Measurements from ENCODE around the gene KCNH8. TPM values are rescaled to one million over a fixed set of nuclear protein-coding genes. Genes with fewer than 3 reads are reported as not detected.

Gene KCNH8
- polyA plus RNA-seq, 1 donor, result 1.8 TPM

DNA sequence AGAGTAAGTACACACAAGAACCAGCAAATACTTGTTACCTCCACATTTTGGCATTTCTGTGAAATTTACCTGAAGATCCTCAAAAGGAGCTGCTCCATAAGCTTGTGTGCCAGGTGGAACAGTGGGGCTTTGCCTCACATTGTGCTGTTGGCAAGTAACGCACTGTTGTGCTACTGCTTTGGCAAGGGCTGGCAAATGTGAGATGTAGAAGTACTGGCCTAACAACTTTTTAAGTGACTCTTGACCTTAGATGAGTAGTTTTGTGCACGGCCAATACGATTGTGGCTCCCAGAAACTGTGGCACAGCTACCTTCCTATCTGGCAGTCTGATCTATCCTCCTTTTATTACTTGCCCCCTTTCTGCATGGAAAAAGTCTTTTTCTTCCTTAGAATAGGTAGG is 337.0 kb downstream of the KCNH8 start:
- DNase-seq, result no peak

DNA sequence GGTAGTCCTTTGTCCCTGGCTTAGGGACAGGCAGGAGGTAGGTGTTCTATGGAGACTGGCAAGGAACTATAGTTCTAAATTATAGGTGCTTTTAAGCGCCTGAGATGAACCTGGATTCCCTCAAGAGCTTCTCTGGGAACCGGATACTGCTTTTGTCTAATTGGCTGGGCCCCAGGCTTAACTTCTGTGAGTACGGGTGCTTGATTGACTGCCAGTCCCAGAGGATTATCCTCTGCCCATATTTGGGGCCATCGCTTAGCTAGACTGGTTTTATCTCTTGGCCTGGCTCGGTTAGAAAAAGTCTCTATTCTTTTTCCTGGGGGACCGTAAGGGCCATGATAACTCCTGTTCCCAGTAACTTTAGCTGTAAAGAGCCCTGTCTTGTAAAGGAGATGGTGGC is 339.1 kb downstream of the KCNH8 start:
- DNase-seq, result no peak

DNA sequence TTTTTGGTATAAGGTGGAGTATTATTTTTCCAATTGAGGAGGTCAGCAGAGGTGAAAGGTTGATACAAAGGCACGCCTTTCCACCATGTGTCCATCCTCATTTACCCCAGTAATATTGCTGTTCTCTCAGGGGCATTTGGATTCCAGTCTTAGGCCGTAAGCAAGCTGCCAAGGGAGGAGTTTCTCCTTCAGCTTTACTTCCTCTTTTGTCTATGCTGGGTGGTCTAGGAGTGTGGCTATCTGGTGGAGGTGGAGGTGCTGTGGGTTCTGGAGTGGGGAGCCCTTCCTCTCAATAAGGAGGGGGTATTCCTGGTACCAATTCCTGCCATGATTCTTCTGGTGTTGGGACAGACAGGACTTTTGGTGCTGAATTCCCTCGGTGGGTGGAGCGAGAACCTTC is 340.6 kb downstream of the KCNH8 start:
- DNase-seq, result no peak

DNA sequence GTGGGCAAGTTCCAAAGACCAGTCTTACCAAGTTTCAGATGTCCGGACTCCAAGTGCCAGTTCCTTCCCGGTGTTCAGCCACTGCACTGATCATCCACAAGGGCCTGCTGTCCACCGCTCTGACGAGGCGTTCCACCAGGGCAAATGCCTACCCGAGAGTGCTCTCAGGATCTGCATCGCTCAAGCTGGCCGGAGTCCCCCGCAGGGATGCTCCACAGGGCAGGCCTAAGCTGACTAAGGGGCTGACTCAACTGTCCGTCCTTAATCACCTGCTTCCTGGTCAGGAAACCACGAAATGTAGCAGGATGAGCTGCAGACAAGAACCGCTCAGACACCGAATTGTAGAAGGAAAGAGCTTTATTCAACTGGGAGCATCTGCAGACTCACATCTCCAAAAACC is 341.6 kb downstream of the KCNH8 start:
- DNase-seq, result no peak

DNA sequence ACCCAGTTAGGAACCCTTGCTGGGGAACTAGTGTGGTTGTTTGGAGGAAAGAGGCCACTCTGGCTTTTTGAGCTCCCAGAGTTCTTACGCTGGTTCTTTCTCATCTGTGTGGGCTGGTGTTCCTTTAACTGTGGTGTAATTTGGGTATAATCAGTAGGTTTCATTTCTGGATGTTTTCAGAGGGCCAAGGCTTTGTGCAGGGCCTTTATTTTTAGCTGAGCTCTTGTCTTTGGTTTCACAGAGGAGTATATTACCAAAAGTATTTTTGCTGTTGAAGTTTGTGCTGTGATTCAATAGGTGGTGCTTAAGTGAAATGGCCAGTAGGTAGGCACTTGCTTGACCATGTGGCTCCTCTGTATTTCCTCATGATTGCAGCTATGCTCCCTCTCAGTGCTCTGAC is 357.9 kb downstream of the KCNH8 start:
- DNase-seq, result no peak

DNA sequence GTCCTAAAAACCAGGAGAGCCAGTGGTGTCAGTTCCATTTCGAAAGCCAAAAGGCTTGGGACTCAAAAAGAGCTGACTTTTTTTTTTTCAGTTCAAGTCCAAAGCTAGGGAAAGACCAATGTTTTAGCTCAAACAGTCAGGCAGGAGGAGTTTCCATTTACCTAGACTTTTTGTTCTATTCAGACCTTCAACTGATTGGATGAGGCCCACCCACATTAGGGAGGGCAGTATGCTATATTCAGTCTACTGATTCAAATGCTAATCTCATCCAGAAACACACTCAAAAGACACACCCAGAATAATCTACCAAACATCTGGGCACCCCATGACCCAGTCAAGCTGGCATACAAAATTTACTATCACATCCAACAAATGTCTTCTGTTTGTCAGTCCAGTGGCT is 374.0 kb downstream of the KCNH8 start:
- no peak for DNase-seq

DNA sequence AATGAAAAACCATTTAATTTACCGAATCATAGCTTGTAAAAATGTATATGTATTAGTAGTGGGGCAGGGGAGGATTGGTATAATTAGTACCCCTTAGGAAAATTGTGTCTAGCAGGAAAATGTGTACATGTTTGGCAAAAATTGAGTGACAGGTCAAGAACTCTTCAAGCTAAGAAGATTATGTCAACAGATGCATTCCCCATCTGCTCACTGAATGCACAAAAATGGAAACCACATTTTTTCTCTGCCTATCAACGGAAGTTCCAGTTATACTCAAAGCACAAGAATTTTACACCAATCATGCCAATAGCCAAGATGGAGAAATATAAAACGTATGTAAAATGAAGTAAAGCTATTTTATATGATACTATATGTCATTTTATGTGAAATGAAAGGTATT is 377.8 kb downstream of the KCNH8 start:
- DNase-seq, result no peak

DNA sequence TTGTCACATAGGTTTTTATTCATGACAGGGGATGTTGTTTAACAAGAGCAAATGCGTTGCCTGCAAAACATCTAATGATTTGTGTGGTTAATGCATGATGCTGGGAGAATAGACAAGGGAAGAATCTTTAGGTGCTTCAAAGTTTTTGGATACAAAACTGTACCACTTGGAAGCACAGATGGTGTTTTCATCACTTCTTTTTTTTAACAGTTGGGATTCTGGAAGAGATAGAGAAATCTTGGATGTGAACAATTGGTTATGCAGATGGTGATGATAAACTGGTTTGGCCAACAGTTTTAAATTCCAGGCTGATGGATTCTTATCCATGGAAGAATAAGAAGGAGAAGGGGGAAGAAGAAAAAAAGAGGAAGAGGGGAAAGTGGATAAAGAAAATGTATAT is 379.4 kb downstream of the KCNH8 start:
- DNase-seq, result no peak

DNA sequence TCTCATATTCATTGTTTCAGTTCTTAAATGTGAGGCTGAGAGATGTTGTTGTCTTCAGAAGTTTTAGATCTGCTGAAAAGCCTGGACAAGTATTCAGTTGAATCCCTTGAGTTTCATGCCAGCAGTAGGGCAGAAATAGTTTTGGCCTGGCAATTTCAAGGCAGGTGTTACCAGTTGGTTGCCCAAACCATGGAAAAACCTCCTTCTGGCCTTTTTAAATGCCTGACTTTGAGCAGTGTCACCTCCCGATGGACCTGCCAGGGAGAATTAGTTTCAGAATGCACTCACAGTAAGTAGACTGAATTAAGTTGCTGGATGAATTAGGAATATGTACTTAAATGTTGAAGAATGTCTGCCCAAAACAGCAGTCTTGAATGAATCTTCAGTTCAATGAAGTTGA is 383.1 kb downstream of the KCNH8 start:
- no peak for DNase-seq

DNA sequence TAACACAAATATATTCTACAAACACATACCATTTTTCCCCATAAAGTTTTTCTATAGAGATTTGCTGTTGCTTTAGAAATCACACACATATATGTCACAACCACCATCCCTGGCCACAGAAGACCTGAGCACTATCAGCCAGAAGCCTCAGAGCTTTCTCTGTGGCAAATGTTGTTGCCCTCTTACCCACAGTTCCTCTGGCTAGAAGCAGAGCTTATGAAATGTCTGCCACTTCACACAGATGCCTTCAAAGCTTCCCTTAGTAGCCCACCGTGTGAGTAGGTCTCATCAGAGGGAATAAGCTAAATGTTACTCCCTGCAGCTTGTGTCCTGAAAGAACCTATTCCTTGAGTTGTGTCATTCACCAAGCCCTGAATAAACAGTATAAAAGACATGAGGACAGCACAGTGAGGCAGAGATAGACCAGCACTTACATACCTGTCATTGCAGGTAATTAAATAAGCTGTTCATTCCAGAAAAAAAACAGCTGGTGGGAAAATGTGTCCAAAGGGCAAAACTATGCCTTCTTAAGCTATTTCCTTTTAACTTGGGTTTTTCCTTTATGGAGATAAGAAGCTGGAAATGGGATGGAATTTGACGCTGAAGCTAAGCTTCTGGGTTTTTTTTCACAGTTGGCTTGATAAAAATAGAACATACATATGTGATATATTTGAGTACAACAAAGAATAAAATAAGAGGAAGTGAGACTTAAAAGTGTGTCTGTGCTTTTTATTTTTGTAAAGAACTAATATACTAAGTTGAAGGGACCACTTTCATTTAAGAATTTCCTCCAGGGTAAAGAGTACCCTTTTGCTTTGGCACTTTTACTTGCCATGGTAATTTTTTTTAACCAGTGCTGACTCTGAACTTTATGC is 391.4 kb downstream of the KCNH8 start:
- no peak for DNase-seq

DNA sequence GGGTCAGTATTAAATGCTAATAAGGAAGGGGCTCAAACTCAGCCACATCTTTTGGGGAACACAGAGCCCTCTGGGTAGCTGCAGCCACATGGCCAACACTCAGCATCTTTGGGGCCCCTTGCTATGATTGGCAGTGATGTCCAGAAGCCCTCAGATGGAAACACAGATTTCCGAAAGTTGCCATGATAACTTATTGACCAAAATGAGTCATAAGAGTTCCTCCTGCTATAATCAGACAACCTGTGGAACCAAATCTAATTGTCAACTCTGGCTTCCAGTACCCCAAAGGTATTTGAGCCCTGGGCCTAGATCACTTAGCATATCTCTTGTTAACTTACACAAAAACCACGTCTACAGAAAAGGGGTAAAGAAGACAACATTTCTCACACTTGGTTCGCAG is 392.2 kb downstream of the KCNH8 start:
- no peak for DNase-seq

DNA sequence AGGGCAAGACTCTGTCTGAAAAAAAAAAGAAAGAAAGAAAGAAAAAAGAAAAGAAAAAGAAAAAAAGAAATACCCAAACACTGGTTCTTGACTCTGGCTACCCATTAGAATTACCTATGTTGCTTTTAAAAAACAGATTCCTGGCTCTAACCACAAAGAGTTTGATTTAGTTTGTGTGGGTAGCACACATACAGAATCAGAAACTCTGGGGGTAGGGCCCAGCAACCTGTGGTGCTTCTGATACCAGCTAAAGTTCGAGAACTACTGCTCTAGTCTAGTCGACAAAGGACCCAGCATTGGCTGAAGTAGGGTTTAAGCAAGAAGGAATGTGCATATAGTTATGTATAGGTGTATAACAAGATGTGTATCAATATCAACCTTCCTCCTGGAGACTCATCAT is 393.0 kb downstream of the KCNH8 start:
- no peak for DNase-seq

DNA sequence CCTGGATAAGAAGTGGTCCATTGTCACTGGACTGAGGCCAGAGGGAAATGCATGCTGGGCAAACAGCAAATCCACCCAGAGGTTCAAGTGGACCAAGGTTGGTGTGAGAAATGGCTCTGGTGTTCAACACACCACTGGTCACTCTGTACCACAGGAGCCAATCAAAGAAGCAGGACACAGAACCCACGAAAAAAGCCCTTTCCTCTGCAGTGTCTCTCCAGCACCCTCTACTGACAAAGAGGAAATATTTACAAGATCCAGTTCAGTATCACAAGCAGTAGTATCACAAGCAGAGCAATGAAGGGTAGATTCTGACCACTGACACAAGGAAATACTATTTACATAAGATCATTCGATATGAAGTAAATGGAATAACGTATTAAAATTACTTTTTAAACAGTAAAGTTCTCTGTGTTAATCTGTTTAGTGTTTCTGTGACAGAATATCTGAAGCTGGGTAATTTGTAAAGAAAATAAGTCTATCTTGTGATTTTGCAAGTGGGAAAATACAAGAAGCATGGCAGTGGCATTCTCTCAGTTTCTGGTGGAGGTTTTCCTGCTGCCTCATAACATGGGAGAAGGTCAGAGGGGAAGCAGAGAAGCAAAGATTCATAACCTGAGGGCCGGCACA is 395.0 kb downstream of the KCNH8 start:
- DNase-seq, result no peak

DNA sequence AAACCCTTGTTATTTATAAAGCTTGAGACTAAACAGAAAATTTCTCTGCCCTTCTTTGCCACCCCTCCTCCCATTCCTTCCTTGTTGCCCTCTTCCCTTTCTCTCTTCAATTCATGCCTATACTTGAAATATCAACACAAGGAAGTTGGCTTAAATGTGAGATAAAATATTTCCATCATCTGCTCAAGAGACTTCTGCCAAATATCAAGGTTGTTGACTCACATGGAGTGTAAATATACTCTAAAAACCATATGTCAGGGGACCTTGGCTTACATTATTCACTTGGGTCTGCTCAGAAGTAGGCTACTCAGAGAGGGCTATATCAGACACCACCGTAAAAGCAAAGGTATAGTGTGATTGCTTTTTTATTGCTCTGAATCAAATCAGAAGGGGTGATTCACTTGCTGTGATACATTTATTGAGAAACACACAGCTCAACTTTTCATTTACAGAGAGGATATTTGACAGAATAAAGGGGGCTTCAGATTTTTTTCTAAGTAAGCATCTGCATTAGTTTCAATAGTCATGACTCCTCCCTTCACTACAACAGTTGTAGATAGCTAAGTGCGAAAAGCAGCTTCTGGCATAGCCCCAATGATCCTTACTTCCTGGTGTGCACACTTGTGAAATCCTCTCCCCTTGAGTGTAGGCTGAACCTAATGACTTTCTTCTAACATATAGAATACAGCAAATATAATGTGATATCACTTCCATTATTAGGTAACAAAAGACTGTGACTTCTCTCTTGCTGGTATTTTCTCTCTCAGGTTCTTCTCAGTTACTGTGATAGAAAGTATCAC is 399.6 kb downstream of the KCNH8 start:
- no peak for DNase-seq

DNA sequence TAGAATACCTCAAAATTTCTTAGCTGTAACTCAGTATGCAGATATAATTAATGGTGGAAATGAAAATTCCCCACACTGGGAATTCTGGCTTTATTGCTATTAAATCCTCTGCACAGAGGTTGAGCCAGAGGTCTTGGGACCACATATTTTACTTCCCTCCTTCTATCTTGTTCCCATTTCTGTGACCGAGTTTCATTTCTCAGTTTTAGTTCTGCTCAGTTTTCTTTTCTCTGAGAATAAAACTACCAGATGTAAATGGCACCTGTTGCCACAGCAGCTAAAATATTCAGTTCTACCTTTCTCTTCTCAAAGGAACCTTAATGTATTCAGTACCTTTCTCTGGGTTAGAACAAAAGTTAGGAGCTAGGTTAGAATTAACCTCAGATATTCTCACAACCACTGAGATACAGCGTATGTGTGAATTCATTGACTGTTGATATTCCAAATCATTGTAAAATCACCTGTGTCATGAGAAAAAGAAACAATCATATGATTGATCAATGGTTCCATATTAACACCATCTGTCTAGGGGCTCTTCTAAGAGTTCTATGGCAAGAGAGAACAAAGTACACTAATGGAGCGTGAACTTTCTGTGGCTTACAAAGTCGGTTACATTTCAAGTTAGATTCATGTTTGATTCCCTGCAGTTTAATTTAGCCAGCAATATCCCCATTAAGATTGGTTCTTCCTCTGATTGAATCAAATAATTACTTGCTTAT is 411.6 kb downstream of the KCNH8 start:
- no peak for DNase-seq

DNA sequence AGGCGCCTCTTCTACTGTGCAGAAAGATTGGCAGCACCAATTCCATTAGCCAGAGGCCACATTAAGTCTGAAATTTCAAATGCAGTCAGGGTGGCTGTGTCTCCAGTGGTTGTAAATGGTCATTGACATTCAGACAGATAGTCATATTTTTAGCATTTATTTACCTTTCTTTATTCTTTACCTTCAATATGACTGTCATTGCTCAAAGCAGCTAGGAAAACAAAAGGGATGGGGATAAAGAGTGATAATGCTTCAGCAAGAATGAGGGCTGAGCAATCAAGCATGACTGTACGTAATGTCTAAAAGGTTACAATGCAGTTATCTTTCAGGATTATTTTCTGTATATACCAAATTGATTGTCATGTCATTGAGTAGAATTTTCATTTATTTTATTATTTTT is 425.3 kb downstream of the KCNH8 start:
- DNase-seq, result no peak

DNA sequence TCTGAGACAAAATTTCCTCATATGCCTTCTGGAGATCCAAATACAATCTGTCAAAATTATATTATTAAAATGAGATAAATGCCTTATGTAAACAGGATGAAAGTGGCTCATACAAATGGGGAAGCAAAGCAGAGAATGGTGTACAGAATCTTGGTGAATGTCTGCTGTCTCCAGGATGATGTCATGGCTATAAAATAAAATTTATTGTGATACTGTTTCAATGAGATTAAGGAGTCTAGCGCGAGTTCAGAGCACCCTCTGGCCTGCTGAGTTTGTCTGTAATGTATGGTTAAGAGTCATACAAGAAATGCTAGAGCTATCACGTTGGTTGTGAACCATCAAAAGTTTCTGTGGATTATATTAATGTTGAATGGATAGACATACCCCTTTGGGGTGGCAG is 426.0 kb downstream of the KCNH8 start:
- DNase-seq, result no peak

DNA sequence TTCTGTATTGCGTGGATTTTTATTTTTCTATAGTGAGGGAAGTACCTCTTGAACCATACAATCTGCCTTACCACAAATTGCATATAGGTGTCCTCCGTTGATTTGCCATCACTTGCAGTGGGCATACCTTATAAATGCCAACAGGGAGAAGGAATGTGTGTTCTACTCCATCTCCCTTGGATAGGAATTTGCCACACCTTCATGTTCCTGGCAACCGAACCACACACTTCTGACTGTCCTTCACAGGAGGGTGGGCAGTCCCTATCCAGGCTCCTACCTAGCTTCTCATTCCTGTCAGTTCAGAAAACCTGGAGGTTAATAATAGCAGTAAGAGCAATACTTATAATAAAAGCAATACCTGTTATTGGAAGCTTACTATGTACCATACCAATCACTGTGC is 428.0 kb downstream of the KCNH8 start:
- DNase-seq, result no peak

Measured in left kidney (tissue), 2 donors.